ENCODE data around the gene HOXB3.

- TF ChIP-seq POLR2A (IDR thresholded peaks at IDR 0.05) (no peak), CTCF (IDR thresholded peaks at IDR 0.05) (no peak)
Observed at GRCh38 chr17:48575673-48576478, 14.2 kb downstream of the HOXB3 start.
